ACHN (cell line): ENCODE results near the gene ABCA4.
A peak's percentile ranks its signal among the peaks of the same experiment; 100 is the strongest.

ENCODE experiments used
- DNase-seq: peaks from one replicate; pipeline ENCODE4 v3.0.0-alpha.2; 2015
- in situ Hi-C: cut with HindIII; loops from 2 replicates; pipeline ENCODE4 v1.10.0; 2017; ENCODE audit warnings: low sequenced_read_pairs, low pct_ligation_motif_present, low pct_unique_long_range_greater_than_20kb

Gene ABCA4

GRCh38 chr1:94125551-94126514, 4.9 kb upstream of the ABCA4 start:
- in situ Hi-C loops, result no loop called here
- no peak for DNase-seq

GRCh38 chr1:94124538-94124937, 3.6 kb upstream of the ABCA4 start:
- in situ Hi-C loops, result no loop called here
- DNase-seq, result no peak

- in situ Hi-C loops, result no loop called here
- DNase-seq, result peak; percentile 33
Observed at GRCh38 chr1:94122201-94122970, 1.4 kb upstream of the ABCA4 start.

GRCh38 chr1:94121411-94121821, 468 bp upstream of the ABCA4 start:
- no peak for DNase-seq
- in situ Hi-C loops, result no loop called here

- in situ Hi-C loops, result no loop called here
- no peak for DNase-seq
Observed at GRCh38 chr1:94120570-94120901, 412 bp downstream of the ABCA4 start.

GRCh38 chr1:94119796-94120569, 965 bp downstream of the ABCA4 start:
- DNase-seq, result no peak
- in situ Hi-C loops, result no loop called here

- DNase-seq, result no peak
- in situ Hi-C loops, result no loop called here
Observed at GRCh38 chr1:94119306-94119705, 1.6 kb downstream of the ABCA4 start.

- no peak for DNase-seq
- in situ Hi-C loops, result no loop called here
Observed at GRCh38 chr1:94118471-94118870, 2.5 kb downstream of the ABCA4 start.

- in situ Hi-C loops, result no loop called here
- DNase-seq, result no peak
Observed at GRCh38 chr1:94118013-94118412, 2.9 kb downstream of the ABCA4 start.

- DNase-seq, result no peak
- in situ Hi-C loops, result no loop called here
Observed at GRCh38 chr1:94117259-94117851, 3.6 kb downstream of the ABCA4 start.

GRCh38 chr1:94115900-94116436, 5.0 kb downstream of the ABCA4 start:
- in situ Hi-C loops, result no loop called here
- DNase-seq, result no peak

GRCh38 chr1:94115254-94115899, 5.6 kb downstream of the ABCA4 start:
- in situ Hi-C loops, result no loop called here
- no peak for DNase-seq

GRCh38 chr1:94113589-94114226, 7.2 kb downstream of the ABCA4 start:
- DNase-seq, result no peak

GRCh38 chr1:94111879-94112278, 9.1 kb downstream of the ABCA4 start:
- no peak for DNase-seq
- in situ Hi-C loops, result no loop called here

More at GRCh38 chr1:94113589-94114226, 7.2 kb downstream of the ABCA4 start:
- in situ Hi-C loops, result no loop called here

- no peak for DNase-seq
- in situ Hi-C loops, result no loop called here
Observed at GRCh38 chr1:94110946-94111740, 9.8 kb downstream of the ABCA4 start.

- DNase-seq, result no peak
- in situ Hi-C loops, result no loop called here
Observed at GRCh38 chr1:94110021-94110761, 10.8 kb downstream of the ABCA4 start.
